ENCODE results near the gene SPEN.
"Not testable (repeated sequence)": the region's sequence is repeated elsewhere in the genome, so short reads cannot be mapped to it uniquely, and the experiment has no call there.

Gene SPEN

DNA sequence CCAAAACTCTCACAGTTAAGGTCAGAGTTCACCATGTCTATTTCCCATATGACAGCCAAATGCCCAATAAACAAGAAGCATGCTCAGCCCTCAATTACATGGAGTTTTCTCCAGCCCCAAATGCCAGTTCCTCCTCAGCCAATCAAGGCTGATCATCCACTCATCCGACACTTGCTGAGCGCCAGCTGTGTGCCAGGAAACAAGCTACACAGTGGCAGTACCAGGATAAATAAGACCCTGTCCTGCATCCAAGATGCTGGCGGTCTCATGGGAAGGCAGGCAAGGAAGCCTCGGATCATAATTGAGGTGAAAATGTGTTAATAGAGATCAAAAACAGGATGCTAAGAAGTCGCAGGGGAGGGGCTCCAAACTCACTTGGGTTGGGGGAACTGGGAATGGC is 120.7 kb downstream of the SPEN start:
- no peaks in the 10 kb centered on the region for H3K27me3 ChIP-seq (ENCODE audit: control insufficient read depth, insufficient read depth, low read length, poor library complexity, severe bottlenecking)
- H3K4me3 ChIP-seq (ENCODE audit: insufficient read depth, low read depth, low read length), result no peak overlapping the region
- WGBS, 2 experiments, result 95 to 96% methylated on average over 5 of the region's 5 CpGs
- no peak overlapping the region for H3K27ac ChIP-seq (ENCODE audit: insufficient read depth, low read depth, low read length, poor library complexity, severe bottlenecking)
- peaks cover 16% of the 10 kb centered on the region for H3K36me3 ChIP-seq (ENCODE audit: control insufficient read depth, insufficient read depth, low read length)
- H3K4me1 ChIP-seq (ENCODE audit: control insufficient read depth, insufficient read depth, low read length), result no peaks in the 10 kb centered on the region
- H3K9me3 ChIP-seq (ENCODE audit: control insufficient read depth, low read length), result no peaks in the 10 kb centered on the region

- H3K4me1 ChIP-seq (ENCODE audit: control insufficient read depth, insufficient read depth, low read length), result no peaks in the 10 kb centered on the region
- H3K36me3 ChIP-seq (ENCODE audit: control insufficient read depth, insufficient read depth, low read length), result peaks cover 16% of the 10 kb centered on the region
- H3K4me3 ChIP-seq (ENCODE audit: insufficient read depth, low read depth, low read length), result no peak overlapping the region
- H3K27ac ChIP-seq (ENCODE audit: insufficient read depth, low read depth, low read length, poor library complexity, severe bottlenecking), result no peak overlapping the region
- 95 to 98% methylated on average over 13 of the region's 13 CpGs for WGBS, 2 experiments
- no peaks in the 10 kb centered on the region for H3K27me3 ChIP-seq (ENCODE audit: control insufficient read depth, insufficient read depth, low read length, poor library complexity, severe bottlenecking)
- H3K9me3 ChIP-seq (ENCODE audit: control insufficient read depth, low read length), result no peaks in the 10 kb centered on the region
Measured at GRCh38 chr1:15969321-15969880, 121.9 kb downstream of the SPEN start.

GRCh38 chr1:15970911-15971310 is 123.4 kb downstream of the SPEN start:
- H3K4me1 ChIP-seq (ENCODE audit: control insufficient read depth, insufficient read depth, low read length), result no peaks in the 10 kb centered on the region
- H3K36me3 ChIP-seq (ENCODE audit: control insufficient read depth, insufficient read depth, low read length), result peaks cover 16% of the 10 kb centered on the region
- no peak overlapping the region for H3K27ac ChIP-seq (ENCODE audit: insufficient read depth, low read depth, low read length, poor library complexity, severe bottlenecking)
- no peaks in the 10 kb centered on the region for H3K27me3 ChIP-seq (ENCODE audit: control insufficient read depth, insufficient read depth, low read length, poor library complexity, severe bottlenecking)
- H3K4me3 ChIP-seq (ENCODE audit: insufficient read depth, low read depth, low read length), result no peak overlapping the region
- H3K9me3 ChIP-seq (ENCODE audit: control insufficient read depth, low read length), result no peaks in the 10 kb centered on the region

GRCh38 chr1:15972409-15972808 is 124.9 kb downstream of the SPEN start:
- Histone ChIP-seq H3K36me3 (ENCODE audit: control insufficient read depth, insufficient read depth, low read length) (peaks cover 16% of the 10 kb centered on the region), H3K27me3 (ENCODE audit: control insufficient read depth, insufficient read depth, low read length, poor library complexity, severe bottlenecking) (no peaks in the 10 kb centered on the region), H3K4me1 (ENCODE audit: control insufficient read depth, insufficient read depth, low read length) (no peaks in the 10 kb centered on the region), H3K9me3 (ENCODE audit: control insufficient read depth, low read length) (no peaks in the 10 kb centered on the region), H3K27ac (ENCODE audit: insufficient read depth, low read depth, low read length, poor library complexity, severe bottlenecking) (no peak overlapping the region), H3K4me3 (ENCODE audit: insufficient read depth, low read depth, low read length) (no peak overlapping the region)
- WGBS, 2 experiments, result 89 to 92% methylated on average over 1 of the region's 1 CpG

- Histone ChIP-seq H3K4me3 (ENCODE audit: insufficient read depth, low read depth, low read length) (no peak overlapping the region), H3K9me3 (ENCODE audit: control insufficient read depth, low read length) (no peaks in the 10 kb centered on the region)
- 92 to 93% methylated on average over 4 of the region's 4 CpGs for WGBS, 2 experiments
Measured at GRCh38 chr1:15973772-15974171, 126.3 kb downstream of the SPEN start.

DNA sequence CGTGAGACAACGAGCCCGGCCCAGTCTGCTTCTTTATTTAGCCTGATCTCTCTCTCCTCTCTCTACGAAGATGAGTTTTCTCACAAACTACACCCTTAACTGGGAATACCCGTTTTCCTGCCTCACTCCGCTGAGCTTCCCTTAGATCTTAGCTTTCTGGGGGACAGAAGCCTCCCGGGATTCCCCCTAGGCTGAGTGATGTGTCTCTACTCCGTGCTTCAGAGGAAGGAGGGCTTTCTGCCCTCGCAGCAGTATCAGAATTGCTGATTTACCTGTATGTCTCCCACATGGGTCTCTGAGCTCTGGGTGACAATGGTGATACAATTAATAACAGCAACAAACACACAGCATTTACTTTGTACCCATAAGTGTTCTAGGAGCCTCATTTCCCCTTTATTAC is 127.3 kb downstream of the SPEN start:
- 66 to 69% methylated on average over 9 of the region's 9 CpGs for WGBS, 2 experiments
- Histone ChIP-seq H3K4me3 (ENCODE audit: insufficient read depth, low read depth, low read length) (peak overlapping the region; percentile 83), H3K4me1 (ENCODE audit: control insufficient read depth, insufficient read depth, low read length) (no peaks in the 10 kb centered on the region), H3K27ac (ENCODE audit: insufficient read depth, low read depth, low read length, poor library complexity, severe bottlenecking) (no peak overlapping the region), H3K36me3 (ENCODE audit: control insufficient read depth, insufficient read depth, low read length) (peaks cover 1% of the 10 kb centered on the region), H3K9me3 (ENCODE audit: control insufficient read depth, low read length) (no peaks in the 10 kb centered on the region), H3K27me3 (ENCODE audit: control insufficient read depth, insufficient read depth, low read length, poor library complexity, severe bottlenecking) (no peaks in the 10 kb centered on the region)

More at GRCh38 chr1:15973772-15974171, 126.3 kb downstream of the SPEN start:
- no peaks in the 10 kb centered on the region for H3K27me3 ChIP-seq (ENCODE audit: control insufficient read depth, insufficient read depth, low read length, poor library complexity, severe bottlenecking)
- peaks cover 12% of the 10 kb centered on the region for H3K36me3 ChIP-seq (ENCODE audit: control insufficient read depth, insufficient read depth, low read length)
- H3K4me1 ChIP-seq (ENCODE audit: control insufficient read depth, insufficient read depth, low read length), result no peaks in the 10 kb centered on the region
- H3K27ac ChIP-seq (ENCODE audit: insufficient read depth, low read depth, low read length, poor library complexity, severe bottlenecking), result no peak overlapping the region

GRCh38 chr1:15975358-15975804 is 127.9 kb downstream of the SPEN start:
- Histone ChIP-seq H3K9me3 (ENCODE audit: control insufficient read depth, low read length) (no peaks in the 10 kb centered on the region), H3K27ac (ENCODE audit: insufficient read depth, low read depth, low read length, poor library complexity, severe bottlenecking) (peak overlapping the region; percentile 96), H3K36me3 (ENCODE audit: control insufficient read depth, insufficient read depth, low read length) (no peaks in the 10 kb centered on the region), H3K4me3 (ENCODE audit: insufficient read depth, low read depth, low read length) (peak overlapping the region; percentile 83), H3K4me1 (ENCODE audit: control insufficient read depth, insufficient read depth, low read length) (no peaks in the 10 kb centered on the region), H3K27me3 (ENCODE audit: control insufficient read depth, insufficient read depth, low read length, poor library complexity, severe bottlenecking) (no peaks in the 10 kb centered on the region)
- WGBS, 2 experiments, result 1% methylated on average over 47 of the region's 47 CpGs

DNA sequence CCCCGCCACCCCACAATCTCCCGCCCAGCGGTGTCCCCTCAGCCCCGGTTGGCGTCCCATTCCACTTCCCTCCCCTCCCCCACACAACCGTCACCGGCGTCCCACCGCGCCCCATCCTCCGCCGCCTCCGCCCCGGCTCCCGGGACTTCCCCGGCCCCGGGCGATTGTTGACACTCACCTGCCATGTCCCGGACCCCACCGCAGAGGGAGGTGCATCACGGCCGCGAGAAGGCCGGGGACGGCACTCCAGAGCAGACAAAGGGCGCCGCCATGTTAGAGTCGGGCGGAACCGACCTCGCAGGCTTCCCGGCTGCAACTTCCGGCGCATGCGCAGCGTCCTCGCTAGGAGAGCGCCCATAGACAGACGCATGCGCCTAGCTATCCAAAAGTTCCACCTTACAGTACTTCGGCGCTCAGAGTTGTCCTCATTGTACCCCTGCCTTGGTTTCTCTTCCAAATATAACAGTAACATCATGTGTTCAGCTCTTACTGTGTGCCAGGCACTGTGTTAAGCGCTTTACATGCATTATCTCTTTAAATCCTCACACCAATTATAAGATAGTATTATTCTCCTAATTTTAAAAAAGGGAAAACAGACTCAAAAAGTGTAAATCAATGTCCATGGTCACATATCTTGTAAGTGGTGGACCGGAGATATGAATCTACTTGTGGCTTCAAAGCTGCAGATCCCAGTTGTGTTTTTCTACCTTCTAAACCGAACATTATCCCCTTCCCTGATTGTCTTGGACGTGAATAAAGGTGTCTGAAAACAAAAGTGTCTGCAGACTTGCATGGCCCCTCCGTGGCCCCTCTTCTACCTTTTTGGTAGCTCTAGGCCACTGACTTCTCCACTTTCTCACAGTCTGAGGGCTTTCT is 128.5 kb downstream of the SPEN start, which contains the start of gene ZBTB17:
ZBTB17 (minus strand) TSS at position 297 of the 876 bp plus-strand sequence. CDS start 27,606 bp downstream, outside the sequence.
- 8 to 9% methylated on average over 47 of the region's 47 CpGs for WGBS, 2 experiments
- Histone ChIP-seq H3K9me3 (ENCODE audit: control insufficient read depth, low read length) (no peaks in the 10 kb centered on the region), H3K27me3 (ENCODE audit: control insufficient read depth, insufficient read depth, low read length, poor library complexity, severe bottlenecking) (no peaks in the 10 kb centered on the region), H3K27ac (ENCODE audit: insufficient read depth, low read depth, low read length, poor library complexity, severe bottlenecking) (peak within 1 kb of the TSS; percentile 96), H3K4me3 (ENCODE audit: insufficient read depth, low read depth, low read length) (peak within 1 kb of the TSS; percentile 83), H3K36me3 (ENCODE audit: control insufficient read depth, insufficient read depth, low read length) (no peaks in the 10 kb centered on the region), H3K4me1 (ENCODE audit: control insufficient read depth, insufficient read depth, low read length) (no peaks in the 10 kb centered on the region)

GRCh38 chr1:15977947-15978346 is 130.4 kb downstream of the SPEN start:
- H3K27ac ChIP-seq (ENCODE audit: insufficient read depth, low read depth, low read length, poor library complexity, severe bottlenecking); H3K4me3 ChIP-seq (ENCODE audit: insufficient read depth, low read depth, low read length); H3K36me3 ChIP-seq (ENCODE audit: control insufficient read depth, insufficient read depth, low read length); H3K9me3 ChIP-seq (ENCODE audit: control insufficient read depth, low read length); H3K4me1 ChIP-seq (ENCODE audit: control insufficient read depth, insufficient read depth, low read length); H3K27me3 ChIP-seq (ENCODE audit: control insufficient read depth, insufficient read depth, low read length, poor library complexity, severe bottlenecking): not testable (repeated sequence)
- WGBS, 2 experiments, result 96 to 98% methylated on average over 2 to 3 of the region's 4 CpGs

DNA sequence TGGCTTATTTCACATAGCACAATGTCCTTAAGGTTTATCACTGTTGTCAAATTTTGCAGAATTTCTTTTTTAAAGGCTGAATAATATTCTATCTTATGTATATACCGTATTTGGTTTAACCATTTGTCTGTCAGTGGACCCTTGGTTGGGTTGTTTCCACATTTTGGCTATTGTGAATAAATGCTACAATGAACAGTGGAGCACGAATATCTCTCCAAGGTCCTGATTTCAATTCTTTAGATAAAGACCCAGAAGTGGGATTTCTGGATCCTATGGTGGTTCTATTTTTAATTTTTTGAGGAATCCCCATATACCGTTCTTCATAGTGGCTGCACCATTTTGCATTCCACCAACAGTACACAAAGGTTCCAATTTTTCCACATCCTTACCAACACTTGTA is 134.2 kb downstream of the SPEN start:
- no peaks in the 10 kb centered on the region for H3K36me3 ChIP-seq (ENCODE audit: control insufficient read depth, insufficient read depth, low read length)
- WGBS, 2 experiments, result 81 to 91% methylated on average over 2 to 3 of the region's 3 CpGs
- H3K9me3 ChIP-seq (ENCODE audit: control insufficient read depth, low read length), result no peaks in the 10 kb centered on the region
- no peak overlapping the region for H3K27ac ChIP-seq (ENCODE audit: insufficient read depth, low read depth, low read length, poor library complexity, severe bottlenecking)
- no peaks in the 10 kb centered on the region for H3K4me1 ChIP-seq (ENCODE audit: control insufficient read depth, insufficient read depth, low read length)
- H3K4me3 ChIP-seq (ENCODE audit: insufficient read depth, low read depth, low read length), result no peak overlapping the region
- H3K27me3 ChIP-seq (ENCODE audit: control insufficient read depth, insufficient read depth, low read length, poor library complexity, severe bottlenecking), result no peaks in the 10 kb centered on the region

Measured in ectodermal cell (in vitro differentiated cells).